Neural cell (in vitro differentiated cells): ENCODE data around the gene COL4A1.

ENCODE experiments used
- CTCF ChIP-seq: fragments of 450-650 bp; IDR thresholded peaks from 2 replicates; pipeline ENCODE4 v1.5.1; 2014; ENCODE audit warnings: antibody characterized with exemption, mild to moderate bottlenecking, moderate library complexity; ENCODE audit not compliant: poor library complexity, severe bottlenecking
- EP300 ChIP-seq: fragments of 450-650 bp; conservative IDR thresholded peaks from 2 replicates; pipeline ENCODE4 v1.6.1; 2014; ENCODE audit warnings: antibody characterized with exemption, mild to moderate bottlenecking, moderate library complexity; ENCODE audit not compliant: poor library complexity, severe bottlenecking
- EZH2 ChIP-seq: fragments of 200-600, 300-800 bp; shearing (Covaris generic), sonication (generic); IDR thresholded peaks from 2 replicates; pipeline ENCODE4 v1.6.1; 2014; ENCODE audit warnings: antibody characterized with exemption, low read length, borderline replicate concordance, mild to moderate bottlenecking; ENCODE audit not compliant: insufficient read depth, poor library complexity, severe bottlenecking
- MXI1 ChIP-seq: fragments of 450-650 bp; conservative IDR thresholded peaks from 2 replicates; pipeline ENCODE4 v1.6.1; 2014; ENCODE audit warnings: antibody characterized with exemption, mild to moderate bottlenecking; ENCODE audit not compliant: poor library complexity, severe bottlenecking
- POLR2AphosphoS5 ChIP-seq: IDR thresholded peaks from 2 replicates; pipeline ENCODE4 v1.6.1; 2012
- RAD21 ChIP-seq: fragments of 450-650 bp; conservative IDR thresholded peaks from 2 replicates; pipeline ENCODE4 v1.6.1; 2014; ENCODE audit warnings: antibody characterized with exemption, mild to moderate bottlenecking, moderate library complexity
- TAF1 ChIP-seq: IDR thresholded peaks from 2 replicates; pipeline ENCODE4 v1.6.1; 2012; ENCODE audit warnings: low read depth
- TF ChIP-seq, protein P1 (sequence below): IDR thresholded peaks from 2 replicates; pipeline ENCODE4 v1.6.1; 2012; ENCODE audit warnings: borderline replicate concordance

GRCh38 chr13:110135977-110136597, 170.9 kb downstream of the COL4A1 start:
- no peak for TF ChIP-seq POLR2AphosphoS5
- no peak for TF ChIP-seq CTCF
- no peak for TF ChIP-seq RAD21
- TF ChIP-seq, protein P1, sequence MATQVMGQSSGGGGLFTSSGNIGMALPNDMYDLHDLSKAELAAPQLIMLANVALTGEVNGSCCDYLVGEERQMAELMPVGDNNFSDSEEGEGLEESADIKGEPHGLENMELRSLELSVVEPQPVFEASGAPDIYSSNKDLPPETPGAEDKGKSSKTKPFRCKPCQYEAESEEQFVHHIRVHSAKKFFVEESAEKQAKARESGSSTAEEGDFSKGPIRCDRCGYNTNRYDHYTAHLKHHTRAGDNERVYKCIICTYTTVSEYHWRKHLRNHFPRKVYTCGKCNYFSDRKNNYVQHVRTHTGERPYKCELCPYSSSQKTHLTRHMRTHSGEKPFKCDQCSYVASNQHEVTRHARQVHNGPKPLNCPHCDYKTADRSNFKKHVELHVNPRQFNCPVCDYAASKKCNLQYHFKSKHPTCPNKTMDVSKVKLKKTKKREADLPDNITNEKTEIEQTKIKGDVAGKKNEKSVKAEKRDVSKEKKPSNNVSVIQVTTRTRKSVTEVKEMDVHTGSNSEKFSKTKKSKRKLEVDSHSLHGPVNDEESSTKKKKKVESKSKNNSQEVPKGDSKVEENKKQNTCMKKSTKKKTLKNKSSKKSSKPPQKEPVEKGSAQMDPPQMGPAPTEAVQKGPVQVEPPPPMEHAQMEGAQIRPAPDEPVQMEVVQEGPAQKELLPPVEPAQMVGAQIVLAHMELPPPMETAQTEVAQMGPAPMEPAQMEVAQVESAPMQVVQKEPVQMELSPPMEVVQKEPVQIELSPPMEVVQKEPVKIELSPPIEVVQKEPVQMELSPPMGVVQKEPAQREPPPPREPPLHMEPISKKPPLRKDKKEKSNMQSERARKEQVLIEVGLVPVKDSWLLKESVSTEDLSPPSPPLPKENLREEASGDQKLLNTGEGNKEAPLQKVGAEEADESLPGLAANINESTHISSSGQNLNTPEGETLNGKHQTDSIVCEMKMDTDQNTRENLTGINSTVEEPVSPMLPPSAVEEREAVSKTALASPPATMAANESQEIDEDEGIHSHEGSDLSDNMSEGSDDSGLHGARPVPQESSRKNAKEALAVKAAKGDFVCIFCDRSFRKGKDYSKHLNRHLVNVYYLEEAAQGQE, result no peak
- no peak for TF ChIP-seq EZH2
- no peak for TF ChIP-seq EP300
- no peak for TF ChIP-seq TAF1
- TF ChIP-seq MXI1, result no peak
